NCI-H345 treated with DMSO at 0.1 percent for 48 hours (cell line): ENCODE data around the gene WASF2.
"Not testable (repeated sequence)": the region's sequence is repeated elsewhere in the genome, so short reads cannot be mapped to it uniquely, and the experiment has no call there.

ENCODE experiments used
- DNase-seq: peaks from one replicate; lab custom pipeline; 2025; ENCODE audit not compliant: unreplicated experiment; lab: John Stamatoyannopoulos, UW

WASF2 gene

GRCh38 chr1:27501159-27501558 lies 11.2 kb upstream of the WASF2 start:
- not testable (repeated sequence) for DNase-seq

- no peak for DNase-seq
Measured at GRCh38 chr1:27499142-27499541, 9.2 kb upstream of the WASF2 start.

DNA sequence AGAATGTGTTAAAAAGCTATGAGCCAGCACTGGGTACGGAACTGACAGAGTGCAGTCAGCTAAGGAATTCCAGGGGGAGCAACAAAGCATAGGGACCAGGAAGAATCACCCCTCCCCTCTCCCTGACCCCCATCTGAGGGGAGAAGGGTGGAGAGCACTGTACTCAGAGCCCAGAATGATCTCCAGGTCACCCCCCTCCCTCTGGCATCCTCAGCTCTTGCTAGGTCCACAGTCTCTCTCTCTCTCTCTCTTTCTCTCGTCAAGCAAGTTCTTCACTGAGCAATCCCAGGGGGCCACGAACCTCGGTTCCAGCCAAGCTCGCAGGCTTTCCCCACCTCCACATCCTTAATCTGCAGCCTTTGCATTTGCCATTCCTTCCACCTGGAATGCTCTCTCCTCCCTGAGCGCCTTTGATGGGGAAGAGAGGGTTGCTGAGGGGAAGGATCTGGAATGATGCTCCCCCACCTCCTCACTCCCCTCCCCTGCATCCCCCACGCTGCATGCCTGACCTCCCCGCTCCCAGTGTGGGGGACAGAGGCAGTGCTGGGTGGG lies 6.7 kb upstream of the WASF2 start:
- DNase-seq: no peak

DNA sequence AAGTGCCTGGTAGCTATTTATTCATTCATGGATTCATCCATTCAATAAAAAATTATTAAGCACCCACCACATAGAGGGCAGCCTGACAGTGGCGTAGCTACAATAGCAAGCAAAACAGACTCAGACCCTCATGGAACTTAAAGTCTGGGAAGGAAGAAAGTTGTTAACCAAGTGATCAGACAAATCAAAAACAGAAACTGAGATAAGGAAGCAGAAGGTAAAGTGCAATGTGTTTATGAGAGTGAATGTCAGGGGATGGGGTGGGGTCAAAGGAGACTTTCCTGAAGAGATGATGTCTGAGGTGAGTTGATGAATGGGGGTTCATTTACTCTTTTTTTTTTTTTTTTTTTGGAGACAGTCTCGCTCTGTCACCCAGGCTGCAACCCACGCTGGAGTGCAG lies 2.8 kb upstream of the WASF2 start:
- no peak for DNase-seq

- no peak for DNase-seq
Measured at GRCh38 chr1:27491748-27492700, 2.1 kb upstream of the WASF2 start.

DNA sequence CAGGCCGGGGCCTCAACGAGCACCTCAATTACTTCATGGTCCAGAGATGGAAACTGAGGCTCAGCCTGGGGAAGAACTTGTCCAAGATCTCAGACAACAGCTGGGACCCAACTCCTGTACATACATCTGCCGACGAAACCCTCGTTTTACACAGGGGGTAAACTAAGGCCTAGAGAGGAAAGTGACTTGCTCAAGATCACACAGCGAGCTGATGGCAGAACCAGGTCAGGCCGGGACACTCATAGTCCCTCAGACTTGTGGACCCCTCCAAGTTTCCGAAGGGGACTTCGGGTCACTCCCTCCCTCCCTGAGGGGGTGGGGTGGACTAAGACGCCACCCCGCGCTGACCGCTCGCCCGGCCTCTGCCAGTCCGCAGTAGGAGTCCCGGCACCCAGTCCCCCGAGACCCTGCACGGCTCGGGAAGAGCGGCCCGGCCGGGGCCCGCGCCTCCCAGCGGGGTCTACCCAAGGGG lies 430 bp downstream of the WASF2 start:
- no peak for DNase-seq

GRCh38 chr1:27487966-27488884 lies 1.7 kb downstream of the WASF2 start:
- no peak for DNase-seq

- no peak for DNase-seq
Measured at GRCh38 chr1:27485363-27485762, 4.6 kb downstream of the WASF2 start.

DNA sequence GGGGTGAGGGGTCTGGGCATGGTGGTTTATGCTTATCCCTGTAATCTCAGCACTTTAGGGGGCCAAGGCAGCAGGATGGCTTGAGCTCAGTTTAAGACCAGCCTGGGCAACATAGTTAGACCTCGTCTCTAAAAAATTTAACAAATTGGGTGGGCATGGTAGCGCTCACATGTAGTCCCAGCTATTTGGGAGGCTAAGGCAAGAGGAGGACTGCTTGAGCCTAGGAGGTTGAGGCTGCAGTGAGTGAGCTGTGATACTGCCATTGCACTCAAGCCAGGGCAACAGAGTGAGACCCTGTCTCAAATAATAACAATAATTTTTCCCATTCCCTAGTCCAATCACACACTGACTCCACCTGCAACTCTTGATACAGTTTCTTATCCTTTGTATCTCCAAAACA lies 6.3 kb downstream of the WASF2 start:
- DNase-seq: no peak

- no peak for DNase-seq
Measured at GRCh38 chr1:27481994-27482620, 7.9 kb downstream of the WASF2 start.

- no peak for DNase-seq
Measured at GRCh38 chr1:27478098-27478497, 11.9 kb downstream of the WASF2 start.

GRCh38 chr1:27476237-27476636 lies 13.7 kb downstream of the WASF2 start:
- no peak for DNase-seq

- no peak for DNase-seq
Measured at GRCh38 chr1:27475720-27476119, 14.2 kb downstream of the WASF2 start.

- no peak for DNase-seq
Measured at GRCh38 chr1:27473755-27474154, 16.2 kb downstream of the WASF2 start.

GRCh38 chr1:27472098-27472497 lies 17.9 kb downstream of the WASF2 start:
- DNase-seq: not testable (repeated sequence)

DNA sequence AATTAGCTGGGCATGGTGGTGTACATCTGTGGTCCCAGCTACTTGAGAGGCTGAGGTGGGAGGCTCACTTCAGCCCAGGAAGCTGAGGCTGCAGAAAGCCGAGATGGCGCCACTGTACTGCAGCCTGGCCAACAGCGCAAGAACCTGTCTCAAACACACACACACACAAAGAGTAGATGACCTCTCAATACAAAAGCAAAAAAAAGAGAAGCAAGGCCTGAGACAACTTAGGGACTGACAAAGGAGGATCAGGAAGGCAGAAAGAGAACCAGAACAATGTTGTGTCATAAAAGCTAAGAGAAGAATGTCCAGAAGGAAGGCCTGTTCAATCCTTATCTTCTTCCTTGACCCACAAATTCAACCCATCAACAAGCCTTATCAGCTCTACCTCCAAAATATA lies 18.5 kb downstream of the WASF2 start:
- no peak for DNase-seq

GRCh38 chr1:27469334-27469733 lies 20.6 kb downstream of the WASF2 start:
- no peak for DNase-seq

GRCh38 chr1:27468378-27468777 lies 21.6 kb downstream of the WASF2 start:
- DNase-seq: not testable (repeated sequence)

- no peak for DNase-seq
Measured at GRCh38 chr1:27464926-27465647, 24.9 kb downstream of the WASF2 start.

DNA sequence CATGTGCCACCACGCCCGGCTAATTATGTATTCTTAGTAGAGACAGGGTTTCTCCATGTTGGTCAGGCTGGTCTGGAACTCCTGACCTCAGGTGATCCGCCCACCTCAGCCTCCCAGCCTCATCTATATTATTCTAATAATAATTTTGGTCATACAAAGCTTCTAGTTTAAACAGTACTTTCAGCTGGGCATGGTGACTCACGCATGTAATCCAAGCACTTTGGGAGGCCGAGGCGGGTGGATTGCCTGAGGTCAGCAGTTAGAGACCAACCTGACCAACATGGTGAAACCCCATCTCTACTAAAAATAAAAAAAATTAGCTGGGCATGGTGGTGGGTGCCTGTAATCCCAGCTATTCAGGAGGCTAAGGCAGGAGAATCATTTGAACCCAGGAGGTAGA lies 26.1 kb downstream of the WASF2 start:
- not testable (repeated sequence) for DNase-seq
